CD4-positive, alpha-beta T cell treated with Interleukin-6 at 100 ng/mL for 8 hours (primary cell): ENCODE data around the gene RABGAP1L.
"Not testable (repeated sequence)": the region's sequence is repeated elsewhere in the genome, so short reads cannot be mapped to it uniquely, and the experiment has no call there.

ENCODE experiments used
- DNase-seq: peaks from one replicate; pipeline ENCODE4 v3.0.0-alpha.2; 2020; ENCODE audit warnings: mixed read lengths, low spot score

The RABGAP1L gene

DNA sequence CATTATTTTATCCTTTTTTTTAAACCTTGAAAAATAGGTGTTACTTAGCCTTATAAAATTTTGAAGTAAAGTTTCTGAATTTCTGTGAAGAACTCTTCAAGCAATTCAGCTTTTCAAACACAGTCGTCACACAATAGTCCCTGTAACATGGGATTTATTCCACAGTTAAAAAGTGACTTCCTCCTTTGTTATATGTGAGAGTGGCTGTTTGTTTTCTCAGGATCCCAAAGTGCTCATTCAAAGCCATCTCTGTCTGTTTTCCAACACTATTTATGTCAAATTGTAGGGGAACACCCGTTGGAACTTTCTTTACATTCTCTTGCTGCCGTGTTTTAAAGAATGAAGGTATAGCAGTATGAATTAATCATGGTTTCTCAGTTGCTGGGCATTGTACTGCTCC, 207.6 kb downstream of the RABGAP1L start:
- DNase-seq, result no peak

GRCh38 chr1:174367892-174368291, 208.6 kb downstream of the RABGAP1L start:
- no peak for DNase-seq

- DNase-seq, result no peak
Measured at GRCh38 chr1:174376030-174376429, 216.7 kb downstream of the RABGAP1L start.

DNA sequence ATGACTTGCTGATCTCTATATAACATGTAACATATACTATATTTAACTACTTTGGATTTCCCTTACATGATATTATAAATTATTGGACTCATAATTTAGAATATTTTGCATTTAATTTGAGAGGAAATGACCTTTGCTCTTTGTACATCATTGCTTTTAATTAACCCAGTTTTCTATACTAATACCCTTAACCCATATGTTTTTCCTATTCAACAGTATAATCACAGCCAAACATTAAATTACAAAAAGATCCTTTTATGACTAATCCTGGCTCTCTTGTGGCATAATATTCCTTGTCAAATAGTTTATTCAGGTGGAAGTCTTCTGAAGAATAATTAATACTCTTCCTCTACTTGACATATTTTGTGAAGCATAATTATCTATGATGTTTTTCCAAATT, 232.4 kb downstream of the RABGAP1L start:
- no peak for DNase-seq

GRCh38 chr1:174393885-174394284, 234.6 kb downstream of the RABGAP1L start:
- no peak for DNase-seq

- DNase-seq, result no peak
Measured at GRCh38 chr1:174397261-174397660, 237.9 kb downstream of the RABGAP1L start.

- no peak for DNase-seq
Measured at GRCh38 chr1:174398246-174398645, 238.9 kb downstream of the RABGAP1L start.

DNA sequence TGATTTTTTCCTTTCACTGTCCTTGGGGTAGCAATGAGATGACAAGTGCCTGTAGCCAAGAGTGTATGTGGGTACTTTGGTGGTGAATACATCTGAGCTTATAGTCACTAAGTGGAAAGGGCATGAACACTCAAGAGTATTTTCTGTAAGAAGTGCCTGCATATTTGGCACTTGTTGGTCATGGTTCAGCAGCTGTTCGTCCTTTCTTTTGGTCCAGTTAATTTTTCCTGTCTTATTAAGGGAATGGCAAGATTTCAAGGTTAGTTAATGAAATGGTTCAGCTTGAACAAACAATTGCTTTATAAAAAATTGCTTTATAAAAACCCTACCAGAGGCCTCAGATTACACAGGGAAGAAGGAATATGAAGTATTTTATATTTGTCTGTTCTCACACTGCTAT, 239.9 kb downstream of the RABGAP1L start:
- no peak for DNase-seq

DNA sequence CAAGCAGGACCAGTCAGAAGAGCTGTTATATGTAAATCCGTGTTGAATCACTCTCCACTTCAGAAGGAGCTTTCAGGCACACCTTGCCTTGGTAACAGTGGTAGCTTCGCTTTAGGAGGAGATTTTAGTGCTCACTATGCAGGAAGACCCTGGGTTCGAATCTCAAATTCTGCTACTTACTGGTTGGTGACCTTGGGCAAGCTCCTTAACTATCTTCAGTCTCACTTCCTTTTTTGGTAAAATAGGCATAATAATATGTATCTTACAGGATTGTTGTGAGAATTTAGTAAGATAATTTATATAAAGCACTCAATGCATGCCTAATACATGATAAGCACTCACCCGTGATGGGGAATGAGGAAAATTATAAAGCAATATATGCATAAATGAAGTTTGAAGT, 241.8 kb downstream of the RABGAP1L start:
- no peak for DNase-seq

GRCh38 chr1:174405219-174405618, 245.9 kb downstream of the RABGAP1L start:
- no peak for DNase-seq

DNA sequence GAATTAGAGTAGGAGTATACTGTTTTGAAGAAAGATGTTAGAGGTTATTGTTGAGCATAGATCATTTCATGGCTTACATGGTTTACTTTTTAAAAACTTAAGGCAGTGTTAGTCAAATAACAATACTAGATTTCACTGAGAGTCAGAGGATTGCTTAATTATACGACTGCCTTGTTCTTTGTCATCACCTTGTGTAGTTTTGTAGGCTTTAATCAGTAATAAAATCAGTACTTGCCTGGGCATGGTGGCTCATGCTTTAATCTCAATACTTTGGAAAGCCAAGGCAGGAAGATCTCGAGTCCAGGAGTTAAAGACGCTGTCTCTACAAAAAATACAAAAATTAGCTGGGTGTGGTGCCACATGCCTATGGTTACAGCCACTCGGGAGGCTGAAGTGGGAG, 247.1 kb downstream of the RABGAP1L start:
- no peak for DNase-seq

- DNase-seq, result no peak
Measured at GRCh38 chr1:174407665-174408064, 248.3 kb downstream of the RABGAP1L start.

DNA sequence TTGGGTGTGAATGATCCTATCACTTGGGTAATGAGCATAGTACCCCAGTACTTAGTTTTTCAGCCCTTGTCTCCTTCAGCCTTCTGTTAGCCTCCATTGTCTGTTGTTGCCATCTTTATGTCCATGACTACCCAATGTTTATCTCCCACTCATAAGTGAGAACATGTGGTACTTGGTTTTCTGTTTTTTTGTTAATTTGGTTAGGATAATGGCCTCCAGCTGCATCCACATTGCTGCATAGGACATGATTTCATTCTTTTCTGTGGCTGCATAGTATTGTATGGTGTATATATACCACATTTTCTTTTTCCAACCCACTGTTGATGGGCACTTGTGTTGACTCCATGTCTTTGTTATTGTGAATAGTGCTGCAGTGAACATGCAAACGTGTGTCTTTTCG, 248.8 kb downstream of the RABGAP1L start:
- no peak for DNase-seq

DNA sequence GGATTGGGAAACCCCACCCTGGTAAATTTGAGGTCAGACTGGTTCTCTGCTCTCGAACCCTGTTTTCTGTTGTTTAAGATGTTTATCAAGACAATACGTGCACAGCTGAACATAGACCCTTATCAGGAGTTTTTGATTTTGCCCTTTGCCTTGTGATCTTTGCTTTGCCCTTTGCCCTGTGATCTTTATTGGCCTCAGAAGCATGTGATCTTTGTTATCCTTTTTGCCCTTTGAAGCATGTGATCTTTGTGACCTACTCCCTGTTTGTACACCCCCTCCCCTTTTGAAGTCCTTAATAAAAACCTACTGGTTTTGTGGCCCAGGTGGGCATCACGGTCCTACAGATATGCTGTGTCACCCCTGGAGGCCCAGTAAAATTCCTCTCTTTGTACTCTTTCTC, 250.5 kb downstream of the RABGAP1L start:
- not testable (repeated sequence) for DNase-seq

- no peak for DNase-seq
Measured at GRCh38 chr1:174413632-174414031, 254.3 kb downstream of the RABGAP1L start.

DNA sequence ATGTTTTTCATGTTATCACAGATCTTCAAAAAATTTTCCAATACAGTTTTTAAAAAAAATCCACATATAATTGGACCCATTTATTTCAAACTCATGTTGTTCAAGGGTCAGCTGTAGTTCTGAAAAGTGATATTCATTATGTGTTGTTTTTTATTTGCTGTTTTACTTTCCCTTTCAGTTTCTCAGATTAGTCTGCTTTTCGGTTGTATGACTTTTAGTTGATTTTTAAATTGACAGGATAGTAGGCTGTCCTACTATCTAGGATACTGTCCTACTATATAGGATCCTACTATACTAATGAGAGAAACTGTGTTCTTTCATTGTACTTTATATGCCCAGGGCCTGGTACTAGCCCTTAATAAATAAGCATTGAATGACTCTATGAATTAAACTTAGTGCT, 254.9 kb downstream of the RABGAP1L start:
- no peak for DNase-seq

DNA sequence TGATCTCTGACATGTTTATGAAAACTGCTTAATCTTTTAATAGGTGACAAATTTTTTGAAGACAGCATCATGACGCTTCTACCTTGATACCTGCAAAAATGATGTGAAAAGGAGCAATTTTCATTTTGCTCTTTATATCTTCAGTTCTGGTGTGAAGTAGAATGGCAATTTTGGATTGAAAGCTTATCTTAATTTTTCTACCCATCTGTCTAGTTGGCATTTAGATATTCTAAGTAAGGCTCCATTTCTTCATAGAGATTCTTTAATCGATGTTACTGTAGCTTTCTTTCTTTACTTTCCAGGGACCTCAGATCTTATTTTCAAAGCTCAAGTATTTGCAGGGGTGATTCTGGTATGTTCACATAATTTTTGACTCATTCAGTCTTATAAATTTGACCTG, 256.2 kb downstream of the RABGAP1L start:
- no peak for DNase-seq

DNA sequence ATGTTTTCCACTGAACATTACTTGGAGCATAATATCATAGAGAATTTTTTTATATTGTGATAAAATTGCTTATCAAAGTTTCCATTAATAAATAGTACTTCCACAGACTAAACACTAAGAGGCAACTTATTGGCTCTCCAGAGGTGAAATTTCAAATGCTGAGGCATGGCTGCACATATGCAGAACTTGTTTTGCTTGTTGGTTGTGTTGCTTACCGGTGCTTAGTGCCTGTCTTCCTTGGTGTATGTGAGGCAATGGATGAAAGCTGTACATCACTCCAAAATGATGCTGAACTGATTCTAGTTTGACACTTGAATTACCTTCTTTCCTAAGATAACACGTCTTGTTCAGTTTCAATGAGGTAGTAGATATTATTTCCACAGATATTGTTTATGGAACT, 258.6 kb downstream of the RABGAP1L start:
- no peak for DNase-seq

DNA sequence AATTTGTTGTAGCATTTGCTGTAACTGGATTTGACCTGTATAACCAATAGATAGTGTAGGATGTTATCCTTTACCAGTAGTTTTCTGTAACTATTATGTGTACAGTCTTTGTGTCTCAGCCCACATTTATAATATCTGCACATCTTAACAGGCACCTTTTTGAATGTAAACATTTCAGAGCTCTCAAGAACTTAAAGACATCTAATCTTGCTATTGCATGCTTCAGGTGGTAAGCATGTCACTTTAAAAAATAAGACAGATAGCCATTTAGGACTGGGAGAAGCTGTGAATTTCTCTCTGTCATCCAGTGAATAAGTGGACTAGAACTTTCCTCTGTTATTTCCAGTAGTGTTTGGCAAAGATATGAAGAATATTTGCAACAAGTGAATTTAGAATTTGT, 265.8 kb downstream of the RABGAP1L start:
- no peak for DNase-seq

GRCh38 chr1:174426153-174426552, 266.8 kb downstream of the RABGAP1L start:
- no peak for DNase-seq

GRCh38 chr1:174428033-174428432, 268.7 kb downstream of the RABGAP1L start:
- DNase-seq, result no peak

DNA sequence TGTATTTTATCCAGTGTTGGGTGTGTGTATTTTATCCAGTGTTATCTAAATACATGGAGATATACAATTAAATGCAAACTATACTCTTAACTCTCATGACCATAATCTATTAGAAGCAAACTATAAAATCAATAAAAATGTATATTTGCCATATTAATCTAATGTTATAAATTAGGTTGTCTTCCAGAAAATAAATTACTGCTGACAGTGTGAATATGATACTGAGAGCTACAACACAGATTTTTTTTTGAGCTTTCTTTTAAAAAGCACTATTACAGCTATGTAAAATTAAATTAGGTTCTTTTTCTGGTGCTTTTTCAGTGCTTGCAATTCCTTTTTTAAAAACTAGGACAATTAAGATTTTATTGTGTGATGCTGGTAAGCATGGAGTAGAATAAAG, 269.4 kb downstream of the RABGAP1L start:
- DNase-seq, result no peak

DNA sequence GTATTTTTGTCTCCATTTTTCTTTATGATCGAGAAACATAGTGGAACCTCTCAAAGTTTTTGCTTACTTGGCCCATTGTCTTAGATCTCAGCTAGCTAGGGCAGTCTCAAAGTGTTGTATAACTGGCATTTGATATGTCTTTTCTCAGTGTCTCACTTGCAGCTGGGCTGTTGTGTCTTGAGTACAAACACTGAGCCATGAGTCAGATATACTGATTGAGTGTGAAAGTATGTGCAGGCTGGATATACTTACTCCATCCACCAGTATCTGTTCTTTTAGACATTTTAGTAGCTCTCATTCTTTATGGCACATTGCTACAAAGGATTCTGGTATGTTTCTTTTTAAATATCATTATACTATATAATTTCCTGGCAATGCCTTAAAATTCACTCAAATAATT, 274.1 kb downstream of the RABGAP1L start:
- no peak for DNase-seq

GRCh38 chr1:174445351-174445750, 286.0 kb downstream of the RABGAP1L start:
- DNase-seq, result no peak

- no peak for DNase-seq
Measured at GRCh38 chr1:174445817-174446216, 286.5 kb downstream of the RABGAP1L start.
